NCI-H82 treated with DMSO at 0.1 percent for 48 hours (cell line): ENCODE data around the gene TNS4.

Experiments
- DNase-seq: peaks from one replicate; lab custom pipeline; 2025; ENCODE audit not compliant: unreplicated experiment; lab: John Stamatoyannopoulos, UW

The TNS4 gene

DNA sequence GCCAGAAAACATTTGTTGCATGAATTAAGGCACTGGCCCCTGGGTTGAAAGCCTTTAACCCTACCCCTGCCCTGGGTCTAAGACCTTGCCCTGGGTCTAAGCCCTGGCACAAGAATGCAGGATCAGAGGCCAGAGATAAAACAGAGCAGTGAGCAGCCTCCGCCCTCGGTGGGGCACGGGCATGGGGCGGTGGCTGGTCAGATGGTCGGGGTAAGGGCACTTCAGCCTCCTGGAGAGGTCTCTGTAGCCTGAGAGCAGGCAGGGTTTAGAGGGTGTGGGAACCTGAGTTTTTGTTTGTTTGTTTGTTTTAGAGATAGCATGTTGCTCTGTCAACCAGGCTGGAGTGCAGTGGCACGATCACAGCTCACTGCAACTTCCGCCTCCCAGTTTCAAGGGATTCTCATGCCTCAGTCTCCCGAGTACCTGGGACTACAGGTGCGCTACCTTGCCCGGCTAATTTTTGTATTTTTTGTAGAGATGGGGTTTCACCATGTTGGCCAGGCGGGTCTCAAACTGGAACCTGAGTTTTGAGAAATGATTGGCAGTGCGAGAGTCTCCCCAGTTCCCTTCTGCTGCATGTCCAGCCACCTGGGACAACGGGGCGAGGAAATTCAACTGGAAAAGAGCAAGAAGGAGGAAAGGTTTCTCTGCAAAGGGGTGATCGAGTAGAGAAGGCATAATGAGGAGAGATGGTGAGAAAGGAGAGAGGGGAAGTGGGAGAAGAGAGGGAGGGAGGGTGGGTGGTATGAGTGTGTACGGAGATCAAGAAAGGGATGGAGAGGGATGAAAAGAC, 27.7 kb downstream of the TNS4 start:
- DNase-seq, result no peak

DNA sequence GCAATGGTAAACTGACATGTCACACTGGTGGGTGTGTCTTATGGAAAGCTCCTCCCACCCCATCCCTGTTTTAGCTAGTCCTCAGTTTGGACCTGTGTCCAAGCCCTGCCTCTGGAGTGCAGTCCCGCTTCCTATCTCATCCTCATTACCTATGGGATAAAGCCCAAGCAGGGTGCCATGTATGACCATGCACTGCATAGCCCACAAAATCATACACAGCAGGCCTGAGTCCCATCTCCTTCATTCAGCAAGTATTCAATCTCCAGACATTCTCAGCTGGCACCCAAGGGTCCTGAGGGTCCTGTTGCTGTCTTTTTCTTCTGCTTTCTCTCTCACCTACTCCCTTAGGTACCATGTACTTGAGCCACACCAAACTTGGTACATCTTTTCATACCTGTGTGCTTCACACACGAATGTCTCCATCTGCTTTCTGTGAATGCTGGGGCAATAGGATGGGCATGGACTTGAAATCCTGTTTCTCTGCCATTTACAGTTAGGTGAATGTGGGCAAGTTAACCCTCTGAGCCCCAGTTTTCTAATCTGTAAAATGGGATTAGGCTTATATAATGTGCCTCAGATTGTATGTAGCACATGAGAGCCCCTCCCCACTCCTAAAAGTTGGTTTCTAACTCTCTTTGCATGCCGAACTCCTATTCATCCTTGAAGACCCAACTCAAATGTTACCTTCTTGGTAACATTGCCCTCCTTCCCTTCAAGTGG, 28.5 kb downstream of the TNS4 start:
- DNase-seq, result no peak

DNA sequence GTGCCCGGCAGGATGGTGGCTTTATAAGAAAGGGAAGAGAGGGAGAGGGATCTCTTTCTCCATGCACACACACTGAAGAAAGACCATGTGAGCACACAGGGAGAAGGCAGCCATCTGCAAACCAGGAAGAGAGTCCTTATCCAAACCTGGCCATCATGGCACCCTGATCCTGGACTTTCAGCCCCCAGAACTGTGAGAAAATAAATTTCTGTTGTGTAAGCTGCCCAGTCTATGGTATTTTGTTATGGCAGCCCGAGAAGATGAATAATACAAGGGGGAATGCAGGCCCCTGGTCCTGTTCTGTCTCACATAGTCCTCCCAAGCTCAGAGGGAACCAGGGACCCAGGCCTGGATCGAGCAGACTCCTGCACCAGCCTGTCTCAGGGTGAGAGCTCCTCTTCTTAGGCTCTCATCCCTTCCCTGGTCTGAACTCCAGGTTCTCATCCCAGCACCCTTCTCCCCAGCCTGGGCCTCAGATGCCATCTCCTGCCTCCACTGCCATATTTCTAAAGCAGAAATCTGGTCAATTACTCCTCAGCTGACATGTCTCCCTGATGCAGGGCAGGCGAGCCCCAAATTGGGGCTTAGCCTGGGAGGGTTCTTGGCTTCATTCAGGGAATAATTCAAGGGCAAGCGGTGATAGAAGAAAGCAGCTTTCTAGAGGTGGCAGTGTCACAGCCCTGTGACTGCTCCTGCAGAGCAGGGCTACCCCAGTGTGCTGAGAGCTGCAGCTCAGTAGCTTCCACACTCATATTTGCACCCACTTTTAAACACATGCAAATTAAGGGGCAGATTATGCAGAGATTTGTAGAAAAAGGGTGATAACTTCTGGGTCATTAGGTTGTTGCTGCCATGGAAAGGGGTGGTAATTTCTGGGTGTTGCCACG, 29.3 kb downstream of the TNS4 start:
- no peak for DNase-seq

GRCh38 chr17:40470932-40471828, 30.2 kb downstream of the TNS4 start:
- no peak for DNase-seq

GRCh38 chr17:40469805-40470675, 31.4 kb downstream of the TNS4 start:
- no peak for DNase-seq

GRCh38 chr17:40468560-40468959, 32.9 kb downstream of the TNS4 start:
- no peak for DNase-seq

DNA sequence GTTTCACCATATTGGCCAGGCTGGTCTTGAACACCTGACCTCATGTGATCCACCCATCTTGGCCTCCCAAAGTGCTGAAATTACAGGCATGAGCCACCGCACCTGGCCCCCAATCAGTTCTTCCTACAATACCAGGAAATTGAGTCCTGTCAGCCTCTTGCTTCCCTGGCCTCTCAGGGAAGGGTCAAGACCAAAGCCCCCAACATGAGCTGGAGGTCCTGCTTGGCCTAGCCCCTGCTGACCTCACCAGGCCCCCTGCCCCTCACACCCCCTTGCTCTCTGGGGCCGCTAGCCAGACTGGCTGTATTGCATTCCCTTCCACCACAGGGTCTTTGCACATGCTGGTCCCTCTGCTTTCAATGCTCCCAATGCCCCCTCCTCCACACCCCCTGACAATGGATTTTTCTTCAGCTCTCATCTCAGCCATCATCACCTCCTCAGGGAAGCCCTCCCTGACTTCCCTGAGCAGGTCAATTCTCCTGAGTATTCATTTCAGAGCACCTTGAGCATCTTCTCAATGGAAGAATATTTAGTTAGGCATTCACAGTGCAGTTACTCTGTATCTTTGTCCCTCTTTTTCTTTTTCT, 34.0 kb downstream of the TNS4 start:
- no peak for DNase-seq

DNA sequence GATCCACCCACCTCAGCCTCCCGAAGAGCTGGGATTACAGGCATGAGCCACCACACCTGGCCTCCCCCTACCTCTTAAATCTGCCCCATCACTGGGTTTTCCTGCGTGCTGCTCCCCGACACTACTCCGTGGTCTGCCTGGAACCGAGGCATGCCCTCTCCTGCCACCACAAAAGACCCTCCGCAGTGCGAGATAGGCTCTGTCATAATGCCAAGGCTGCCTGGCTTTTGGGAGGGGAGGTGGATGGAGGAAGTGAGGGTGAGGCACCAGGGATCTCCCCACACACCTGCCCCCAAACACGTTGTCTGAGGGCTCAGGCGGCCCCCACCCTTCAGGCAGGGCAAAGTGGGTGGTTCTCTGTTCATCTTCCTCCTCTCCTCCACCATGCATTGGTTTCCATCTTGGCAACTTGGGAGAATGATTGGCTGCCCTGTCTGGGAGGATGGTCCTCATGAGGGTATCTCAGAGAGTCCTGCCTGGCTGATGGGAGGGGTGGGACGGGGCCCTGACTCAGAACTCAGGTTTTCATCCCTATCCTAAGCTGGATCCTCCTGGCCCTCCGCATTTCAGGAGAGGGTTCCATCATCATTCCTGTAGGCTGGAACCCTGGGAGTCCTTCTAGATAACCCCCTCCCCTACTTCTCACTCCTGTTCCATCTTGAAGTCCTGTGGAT, 35.0 kb downstream of the TNS4 start:
- DNase-seq, result no peak

DNA sequence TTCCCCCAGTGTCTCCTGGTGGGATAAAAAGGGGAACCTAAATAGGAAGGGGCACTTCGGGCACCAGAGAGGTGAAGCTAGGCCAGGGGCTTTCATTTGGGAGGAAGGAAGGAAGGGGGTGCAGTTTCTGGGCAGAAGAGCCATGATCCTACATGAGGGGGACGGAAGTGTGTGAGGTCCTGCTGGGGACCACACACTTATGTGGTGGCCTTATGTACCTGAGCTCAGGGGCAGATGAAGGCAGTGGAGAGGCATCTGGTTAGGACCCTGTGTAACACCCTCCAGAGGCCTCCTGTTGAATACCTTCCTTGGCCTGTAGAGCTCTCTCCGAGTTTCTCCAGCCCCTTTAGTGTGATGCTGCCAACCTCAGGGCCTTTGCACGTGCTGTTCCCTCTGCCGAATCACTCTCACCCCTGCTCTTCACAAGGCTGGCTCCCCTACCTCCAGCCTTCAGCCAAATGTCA, 37.0 kb downstream of the TNS4 start:
- no peak for DNase-seq

- no peak for DNase-seq
These were observed 38.3 kb downstream of the TNS4 start for GRCh38 chr17:40463122-40463550.

GRCh38 chr17:40462343-40463121, 38.9 kb downstream of the TNS4 start:
- DNase-seq, result no peak

GRCh38 chr17:40461732-40462342, 39.6 kb downstream of the TNS4 start:
- DNase-seq, result no peak

DNA sequence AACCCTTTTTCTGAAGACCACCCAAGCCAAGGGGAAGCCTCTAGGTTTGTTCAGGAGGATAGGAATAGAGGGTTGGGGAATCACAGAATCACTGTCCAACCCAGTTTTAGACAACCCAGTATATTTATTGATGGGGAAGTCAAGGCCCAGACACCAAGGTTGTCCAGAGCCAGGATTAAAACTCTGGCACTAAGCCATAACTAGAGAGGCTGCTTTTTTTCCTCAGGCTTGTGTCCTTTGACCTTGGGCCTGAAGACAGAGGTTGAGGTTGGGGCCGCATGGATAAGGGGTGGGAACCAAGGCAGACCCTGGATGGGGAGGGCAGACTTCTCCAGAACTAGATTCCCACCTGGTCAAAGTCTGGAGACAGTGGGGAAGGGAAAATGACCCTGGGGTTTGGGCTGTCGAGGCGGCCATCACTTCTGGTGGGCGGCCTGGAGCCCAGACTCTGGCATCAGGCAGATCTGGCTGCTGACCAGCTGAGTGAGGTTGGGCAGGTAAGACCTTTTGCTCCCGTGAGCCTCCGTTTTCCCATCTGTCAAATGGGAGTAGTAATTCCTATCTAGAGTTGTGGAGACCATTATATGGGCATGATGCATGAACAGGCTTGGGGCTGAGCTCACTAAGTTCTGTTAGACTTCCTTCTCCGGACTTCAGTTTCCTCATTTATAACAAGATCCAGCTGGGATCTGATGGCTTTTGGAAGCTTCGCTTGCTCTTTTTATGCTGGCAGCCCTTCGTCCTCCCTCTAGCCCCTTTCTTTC, 40.3 kb downstream of the TNS4 start:
- no peak for DNase-seq

- no peak for DNase-seq
These were observed 40.8 kb downstream of the TNS4 start for GRCh38 chr17:40460604-40460967.

GRCh38 chr17:40459636-40460603, 41.5 kb downstream of the TNS4 start:
- DNase-seq, result no peak
